GM18499 (cell line): ENCODE data around the gene ATP1B1.

Experiments used
- ATAC-seq: cut with Tn5 transposase; IDR thresholded peaks from one replicate; pipeline ENCODE4 v1.9.1; 2021; ENCODE audit warnings: moderate number of reproducible peaks; ENCODE audit not compliant: insufficient read depth, unreplicated experiment

ATP1B1 gene

GRCh38 chr1:169106095-169106920 is at the start of gene ATP1B1:
Gene ATP1B1 (plus strand): TSS chr1:169106690. CDS start chr1:169106830, 140 bp downstream.
- peak; percentile 66 for ATAC-seq

DNA sequence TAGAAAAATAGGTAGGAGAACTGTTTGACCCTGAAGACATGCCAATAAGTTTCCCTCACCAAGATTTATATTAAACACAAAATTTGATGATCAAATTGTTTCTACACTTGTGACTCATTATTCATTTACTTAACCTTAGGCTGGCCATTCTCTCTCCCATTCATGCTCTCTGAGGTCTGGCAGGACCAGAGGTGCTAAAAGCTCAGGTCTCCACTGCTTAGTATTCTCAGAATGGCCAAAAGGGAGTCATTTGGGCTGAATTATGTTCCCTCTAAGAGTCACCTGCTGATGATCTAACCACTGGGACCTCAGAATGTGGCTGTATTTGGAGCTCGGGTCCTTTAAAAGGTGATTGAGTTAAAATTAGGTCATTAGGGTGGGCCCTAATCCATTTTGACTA is 47.1 kb upstream of the ATP1B1 start:
- ATAC-seq = no peak

- ATAC-seq = no peak
Observed at GRCh38 chr1:169060043-169060722, 46.3 kb upstream of the ATP1B1 start.

GRCh38 chr1:169060919-169061639 is 45.4 kb upstream of the ATP1B1 start:
- ATAC-seq = no peak

DNA sequence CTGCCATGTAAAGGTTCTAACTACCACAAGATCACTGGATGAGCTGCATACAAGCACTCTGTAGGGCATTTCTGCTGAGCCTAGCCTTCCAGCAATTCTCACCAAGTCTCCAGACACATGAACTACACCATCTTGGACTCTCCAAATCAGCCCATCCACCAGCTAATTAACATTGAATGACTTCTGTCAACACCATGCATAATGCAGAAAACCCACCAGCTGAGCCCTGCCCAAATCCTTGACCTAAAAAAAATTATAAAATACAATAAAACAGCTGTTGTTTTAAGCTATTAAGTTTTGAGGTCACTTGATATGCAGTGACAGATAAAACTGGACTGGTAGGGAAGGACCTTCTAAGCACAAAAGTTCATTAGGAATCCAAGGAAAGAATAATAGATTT is 44.3 kb upstream of the ATP1B1 start:
- no peak for ATAC-seq

DNA sequence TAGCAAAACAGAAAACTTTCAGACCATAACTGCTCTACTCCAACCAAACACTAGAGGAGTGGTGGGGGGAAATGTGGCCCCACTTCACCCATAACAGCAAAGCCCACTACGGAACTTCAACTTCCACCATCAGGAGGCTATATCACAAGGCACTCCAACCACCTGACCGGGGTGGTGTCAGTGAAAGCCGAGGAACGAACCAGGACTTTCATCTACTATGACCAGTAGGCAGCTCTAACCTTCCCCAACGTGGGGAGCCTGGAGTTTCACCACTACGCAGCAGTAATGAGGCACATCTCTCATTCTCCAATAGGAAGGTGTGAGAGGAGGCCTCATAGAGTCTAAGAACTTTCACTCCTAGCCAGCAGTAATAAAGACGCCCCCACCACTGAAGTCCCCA is 42.4 kb upstream of the ATP1B1 start:
- ATAC-seq = no peak

GRCh38 chr1:169070547-169070946 is 35.9 kb upstream of the ATP1B1 start:
- ATAC-seq = no peak

DNA sequence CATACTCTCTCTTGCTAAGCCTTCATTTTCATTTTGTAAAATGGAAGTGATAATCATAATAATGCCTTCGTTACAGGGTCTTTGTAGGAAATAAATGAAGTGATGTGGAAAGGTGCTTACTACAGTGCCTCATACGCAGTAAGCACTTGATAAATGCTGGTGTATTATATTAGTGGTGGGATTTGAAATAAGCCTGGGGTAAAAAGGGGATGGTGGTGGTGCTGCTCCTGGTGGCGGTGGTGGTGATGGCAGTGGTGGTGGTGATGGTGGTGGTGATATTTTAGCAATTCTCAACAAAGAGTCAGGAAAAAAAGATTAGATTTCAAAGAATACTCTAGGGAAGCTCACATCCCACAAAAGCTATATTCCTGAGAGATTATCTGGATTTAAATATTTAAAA is 35.5 kb upstream of the ATP1B1 start:
- ATAC-seq = no peak

DNA sequence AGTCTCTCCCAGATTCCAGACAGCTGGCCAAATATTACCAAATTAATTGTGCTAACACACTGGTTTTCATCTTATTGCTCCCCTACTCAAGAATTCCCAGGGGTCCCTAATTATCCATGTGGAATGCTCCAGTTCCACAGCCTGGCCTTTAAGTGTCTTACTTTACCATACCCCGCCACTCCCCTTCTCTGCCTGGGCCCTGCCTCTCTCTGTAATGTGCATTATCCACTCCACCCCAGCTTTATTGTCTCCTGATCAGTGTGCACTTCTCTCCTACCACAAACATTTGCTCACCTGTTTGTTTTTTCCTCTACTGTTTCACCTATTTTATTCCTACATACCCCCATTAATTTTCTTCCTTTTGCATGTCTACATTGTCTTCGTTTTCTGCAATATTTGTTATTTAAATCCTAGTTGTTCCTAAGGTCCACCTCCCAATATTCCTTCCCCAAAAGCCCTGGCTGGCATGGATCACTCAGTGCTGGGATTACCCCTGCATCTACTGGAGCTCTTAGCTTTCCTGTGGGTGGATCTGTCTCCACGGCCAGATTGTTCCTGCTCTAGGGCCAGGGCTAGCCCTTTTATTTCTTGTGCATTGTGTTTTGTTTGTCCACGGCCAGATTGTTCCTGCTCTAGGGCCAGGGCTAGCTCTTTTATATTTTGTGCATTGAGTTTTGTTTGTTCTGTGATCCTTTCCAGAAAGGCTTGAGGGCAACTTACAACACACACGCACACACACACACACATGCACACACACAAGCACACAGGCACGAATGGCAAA is 33.4 kb upstream of the ATP1B1 start:
- no peak for ATAC-seq

GRCh38 chr1:169078163-169078883 is 28.2 kb upstream of the ATP1B1 start:
- no peak for ATAC-seq

DNA sequence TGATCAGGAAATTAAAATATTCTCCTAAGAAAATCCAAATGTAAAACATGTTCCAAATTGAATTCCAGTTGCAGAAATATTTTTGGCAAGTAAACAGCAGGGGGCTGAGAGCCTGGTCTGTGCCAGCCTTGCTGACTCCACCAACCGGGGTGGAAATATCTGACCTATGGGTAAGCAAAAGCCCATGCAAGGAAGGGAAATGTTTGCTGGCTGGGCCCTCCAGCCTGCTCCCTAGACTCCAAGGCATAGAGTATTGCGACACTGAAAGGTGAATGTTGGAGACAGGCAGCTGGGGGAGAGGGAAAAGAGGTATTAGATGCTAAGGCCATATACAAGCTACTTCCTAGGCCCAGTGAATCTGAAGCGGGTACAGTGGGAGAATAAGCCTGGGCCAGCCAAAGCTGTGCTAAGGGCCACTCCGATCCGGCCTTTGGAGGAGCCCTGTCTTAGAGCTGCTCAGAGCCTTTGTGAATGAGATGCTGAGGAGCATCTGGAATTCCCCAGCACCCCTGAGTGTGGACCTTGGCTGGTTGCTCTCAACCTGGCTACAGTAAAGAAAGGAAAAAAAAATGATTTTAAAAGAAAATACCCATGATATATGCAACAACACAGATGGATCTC is 24.9 kb upstream of the ATP1B1 start:
- no peak for ATAC-seq

GRCh38 chr1:169085911-169086310 is 20.6 kb upstream of the ATP1B1 start:
- no peak for ATAC-seq

- ATAC-seq = no peak
Observed at GRCh38 chr1:169086603-169087455, 19.7 kb upstream of the ATP1B1 start.

DNA sequence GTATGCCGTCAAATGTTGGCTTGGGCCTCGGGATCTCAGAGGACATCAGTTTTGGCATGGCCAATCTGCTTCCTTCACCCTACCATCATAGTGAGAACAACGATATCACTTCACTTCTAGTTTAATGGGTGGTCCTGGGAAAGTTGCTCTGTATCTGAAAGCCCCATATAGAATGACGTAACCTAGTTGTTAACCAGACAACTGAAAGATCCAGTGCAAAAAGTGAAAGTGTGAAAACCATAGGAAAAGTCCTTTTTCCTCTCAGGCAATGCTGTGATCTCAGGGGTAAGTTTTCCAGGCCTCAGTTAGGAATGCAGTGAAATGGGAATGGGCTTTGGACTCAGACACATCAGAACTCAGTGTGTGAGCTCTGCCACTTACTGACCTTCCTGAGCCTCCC is 18.6 kb upstream of the ATP1B1 start:
- no peak for ATAC-seq

DNA sequence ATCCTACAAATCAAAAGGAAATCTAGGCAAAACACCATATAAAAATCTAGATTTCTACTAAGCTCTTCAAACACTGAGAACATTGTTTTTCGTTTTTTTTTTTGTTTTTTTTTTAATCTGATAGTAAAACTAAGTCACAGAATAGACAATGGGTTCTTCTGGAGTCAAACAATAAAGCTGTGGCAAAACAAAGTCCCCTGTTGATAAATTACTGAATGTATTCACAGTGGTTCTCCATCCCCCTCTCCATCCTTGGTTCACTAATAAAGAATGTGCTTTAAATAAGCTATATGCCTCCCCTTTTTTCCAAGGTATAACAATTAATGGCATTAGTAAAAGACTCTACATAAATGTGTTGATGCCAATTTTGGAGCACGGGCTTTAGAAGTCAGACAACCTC is 16.7 kb upstream of the ATP1B1 start:
- ATAC-seq = no peak

GRCh38 chr1:169090308-169090899 is 16.1 kb upstream of the ATP1B1 start:
- no peak for ATAC-seq

DNA sequence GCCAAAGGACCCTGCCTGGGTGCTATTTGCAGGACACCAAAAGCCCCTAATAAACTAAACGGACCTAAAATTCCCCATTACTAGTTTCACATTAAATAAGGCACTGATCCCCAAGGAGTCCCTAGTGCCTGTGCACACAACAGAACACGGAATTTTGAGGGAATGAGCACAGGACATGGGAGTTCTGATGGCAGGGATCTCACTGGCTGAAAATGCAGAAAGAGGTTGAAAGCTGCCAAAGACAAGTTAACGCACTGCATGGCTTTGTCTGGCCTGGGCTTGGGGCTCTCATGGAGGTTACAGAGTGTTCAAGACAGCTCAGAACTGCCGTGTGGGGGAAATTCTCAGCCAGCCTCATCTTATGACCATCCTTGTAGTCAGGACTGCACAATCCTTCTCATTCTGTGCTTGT is 15.6 kb upstream of the ATP1B1 start:
- ATAC-seq = no peak

DNA sequence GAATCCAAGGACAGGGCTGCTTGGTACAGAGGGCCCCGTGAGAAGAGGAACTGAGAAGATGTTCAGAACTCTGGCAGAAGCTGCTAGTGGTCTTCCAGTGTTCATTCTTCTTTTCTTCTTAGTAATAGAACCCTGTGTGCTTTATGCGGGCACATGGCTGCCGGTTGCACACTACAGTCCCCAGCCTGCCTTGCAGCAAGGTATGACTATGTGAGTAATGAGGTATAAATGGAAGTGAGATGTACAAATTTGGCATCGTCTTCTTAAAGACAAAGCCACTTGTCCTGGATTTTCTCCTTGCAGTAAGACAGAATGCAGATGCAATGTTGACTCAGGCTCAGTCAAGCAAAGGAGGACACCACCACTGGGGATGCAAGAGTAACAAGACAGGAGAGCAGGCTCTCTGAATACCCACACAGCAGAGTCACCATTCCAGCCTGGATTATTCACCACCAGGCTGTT is 15.0 kb upstream of the ATP1B1 start:
- ATAC-seq = no peak
